ENCODE data around the gene HPCA.

The HPCA gene

GRCh38 chr1:32919811-32920733 lies 33.8 kb downstream of the HPCA start:
- ChIA-PET CTCF (no interaction called here), POLR2A (no interaction called here)
- no peak for DNase-seq (ENCODE audit: extremely low spot score)
- TF ChIP-seq FOXA1 (IDR thresholded peaks at IDR 0.05) (no peak), FOXM1 (IDR thresholded peaks at IDR 0.05; ENCODE audit: borderline replicate concordance) (no peak), ARNT (IDR thresholded peaks at IDR 0.05) (no peak), TARDBP (IDR thresholded peaks at IDR 0.05) (no peak), SUZ12 (IDR thresholded peaks at IDR 0.05) (no peak), PKNOX1 (IDR thresholded peaks at IDR 0.05) (no peak), ZNF384 (IDR thresholded peaks at IDR 0.05) (no peak), NFRKB (IDR thresholded peaks at IDR 0.05) (no peak), HDGF (IDR thresholded peaks at IDR 0.05; ENCODE audit: borderline replicate concordance) (no peak), FOXK2 (IDR thresholded peaks at IDR 0.05) (no peak), L3MBTL2 (conservative IDR thresholded peaks at IDR 0.05) (no peak), BHLHE40 (IDR thresholded peaks at IDR 0.05; ENCODE audit: borderline replicate concordance) (no peak), CTBP1 (IDR thresholded peaks at IDR 0.05; ENCODE audit: borderline replicate concordance) (no peak), LEF1 (IDR thresholded peaks at IDR 0.05; ENCODE audit: borderline replicate concordance) (no peak), SP1 (IDR thresholded peaks at IDR 0.05) (no peak), ELF4 (IDR thresholded peaks at IDR 0.05) (no peak)

- no peak for DNase-seq (ENCODE audit: extremely low spot score)
- CTCF ChIA-PET = no interaction called here
- POLR2A ChIA-PET = no interaction called here
- TF ChIP-seq SP1 (IDR thresholded peaks at IDR 0.05) (no peak), L3MBTL2 (conservative IDR thresholded peaks at IDR 0.05) (no peak), FOXA1 (IDR thresholded peaks at IDR 0.05) (no peak), ELF4 (IDR thresholded peaks at IDR 0.05) (no peak), ARNT (IDR thresholded peaks at IDR 0.05) (no peak), NFRKB (IDR thresholded peaks at IDR 0.05) (no peak), FOXM1 (IDR thresholded peaks at IDR 0.05; ENCODE audit: borderline replicate concordance) (no peak), CTBP1 (IDR thresholded peaks at IDR 0.05; ENCODE audit: borderline replicate concordance) (no peak), HDGF (IDR thresholded peaks at IDR 0.05; ENCODE audit: borderline replicate concordance) (no peak), PKNOX1 (IDR thresholded peaks at IDR 0.05) (no peak), BHLHE40 (IDR thresholded peaks at IDR 0.05; ENCODE audit: borderline replicate concordance) (no peak), ZNF384 (IDR thresholded peaks at IDR 0.05) (no peak), TARDBP (IDR thresholded peaks at IDR 0.05) (no peak), LEF1 (IDR thresholded peaks at IDR 0.05; ENCODE audit: borderline replicate concordance) (no peak)
These were observed 34.5 kb downstream of the HPCA start for GRCh38 chr1:32920833-32921232.

GRCh38 chr1:32924881-32925344 lies 38.6 kb downstream of the HPCA start:
- TF ChIP-seq ELF4 (IDR thresholded peaks at IDR 0.05) = no peak
- TF ChIP-seq FOXA1 (IDR thresholded peaks at IDR 0.05) = no peak
- TF ChIP-seq SP1 (IDR thresholded peaks at IDR 0.05) = no peak
- no peak for TF ChIP-seq FOXK2 (IDR thresholded peaks at IDR 0.05)
- TF ChIP-seq FOXM1 (IDR thresholded peaks at IDR 0.05; ENCODE audit: borderline replicate concordance) = no peak
- TF ChIP-seq ARNT (IDR thresholded peaks at IDR 0.05) = no peak
- TF ChIP-seq CTBP1 (IDR thresholded peaks at IDR 0.05; ENCODE audit: borderline replicate concordance) = no peak
- no peak for TF ChIP-seq NFRKB (IDR thresholded peaks at IDR 0.05)
- TF ChIP-seq BHLHE40 (IDR thresholded peaks at IDR 0.05; ENCODE audit: borderline replicate concordance) = no peak
- no peak for TF ChIP-seq TARDBP (IDR thresholded peaks at IDR 0.05)
- TF ChIP-seq LEF1 (IDR thresholded peaks at IDR 0.05; ENCODE audit: borderline replicate concordance) = no peak
- TF ChIP-seq ZNF384 (IDR thresholded peaks at IDR 0.05) = no peak
- TF ChIP-seq SUZ12 (IDR thresholded peaks at IDR 0.05) = no peak
- no peak for TF ChIP-seq L3MBTL2 (conservative IDR thresholded peaks at IDR 0.05)
- TF ChIP-seq HDGF (IDR thresholded peaks at IDR 0.05; ENCODE audit: borderline replicate concordance) = no peak
- no peak for TF ChIP-seq PKNOX1 (IDR thresholded peaks at IDR 0.05)
- no peak for DNase-seq (ENCODE audit: extremely low spot score)
- POLR2A ChIA-PET = no interaction called here
- CTCF ChIA-PET = interaction anchor here (0.7 kb wide), 1 partner anchor 33 kb away, joined by 3 read pairs; no protein-coding TSS in a partner anchor

- no peak for DNase-seq (ENCODE audit: extremely low spot score)
- POLR2A ChIA-PET = no interaction called here
- no peak for TF ChIP-seq L3MBTL2 (conservative IDR thresholded peaks at IDR 0.05)
- TF ChIP-seq ZNF384 (IDR thresholded peaks at IDR 0.05) = no peak
- no peak for TF ChIP-seq NFRKB (IDR thresholded peaks at IDR 0.05)
- no peak for TF ChIP-seq ARNT (IDR thresholded peaks at IDR 0.05)
- no peak for TF ChIP-seq ELF4 (IDR thresholded peaks at IDR 0.05)
- no peak for TF ChIP-seq LEF1 (IDR thresholded peaks at IDR 0.05; ENCODE audit: borderline replicate concordance)
- no peak for TF ChIP-seq SP1 (IDR thresholded peaks at IDR 0.05)
- no peak for TF ChIP-seq SUZ12 (IDR thresholded peaks at IDR 0.05)
- no peak for TF ChIP-seq FOXM1 (IDR thresholded peaks at IDR 0.05; ENCODE audit: borderline replicate concordance)
- TF ChIP-seq CTBP1 (IDR thresholded peaks at IDR 0.05; ENCODE audit: borderline replicate concordance) = no peak
- TF ChIP-seq TARDBP (IDR thresholded peaks at IDR 0.05) = no peak
- no peak for TF ChIP-seq HDGF (IDR thresholded peaks at IDR 0.05; ENCODE audit: borderline replicate concordance)
- TF ChIP-seq BHLHE40 (IDR thresholded peaks at IDR 0.05; ENCODE audit: borderline replicate concordance) = no peak
- CTCF ChIA-PET = interaction anchor here (0.7 kb wide), 3 partner anchors 11 to 131 kb away, joined by 3 to 5 read pairs (median 3); no protein-coding TSS in a partner anchor
These were observed 39.3 kb downstream of the HPCA start for GRCh38 chr1:32925403-32926162.

GRCh38 chr1:32926562-32926961 lies 40.3 kb downstream of the HPCA start:
- POLR2A ChIA-PET = no interaction called here

More at GRCh38 chr1:32926562-32926961, 40.3 kb downstream of the HPCA start:
- DNase-seq (ENCODE audit: extremely low spot score) = no peak
- TF ChIP-seq L3MBTL2 (conservative IDR thresholded peaks at IDR 0.05) (no peak), TARDBP (IDR thresholded peaks at IDR 0.05) (no peak), ZNF384 (IDR thresholded peaks at IDR 0.05) (no peak), ELF4 (IDR thresholded peaks at IDR 0.05) (no peak), FOXA1 (IDR thresholded peaks at IDR 0.05) (no peak), HDGF (IDR thresholded peaks at IDR 0.05; ENCODE audit: borderline replicate concordance) (no peak), BHLHE40 (IDR thresholded peaks at IDR 0.05; ENCODE audit: borderline replicate concordance) (no peak)
- CTCF ChIA-PET = no interaction called here

All from HEK293T (cell line).